PC-3 (cell line): ENCODE data around the gene ADAMTSL3.

ENCODE experiments used
- EZH2 ChIP-seq: fragments of 300-600 bp; sonication (generic); IDR thresholded peaks from one replicate; pipeline ENCODE4 v1.6.1; 2017; ENCODE audit warnings: antibody characterized with exemption, mild to moderate bottlenecking, low read length; ENCODE audit not compliant: unreplicated experiment
- TF ChIP-seq, protein P1 (sequence below): fragments of 300-600 bp; sonication (generic); conservative IDR thresholded peaks from 2 replicates; pipeline ENCODE4 v1.5.1; 2017; ENCODE audit warnings: antibody characterized with exemption, low read depth, mild to moderate bottlenecking, low read length

DNA sequence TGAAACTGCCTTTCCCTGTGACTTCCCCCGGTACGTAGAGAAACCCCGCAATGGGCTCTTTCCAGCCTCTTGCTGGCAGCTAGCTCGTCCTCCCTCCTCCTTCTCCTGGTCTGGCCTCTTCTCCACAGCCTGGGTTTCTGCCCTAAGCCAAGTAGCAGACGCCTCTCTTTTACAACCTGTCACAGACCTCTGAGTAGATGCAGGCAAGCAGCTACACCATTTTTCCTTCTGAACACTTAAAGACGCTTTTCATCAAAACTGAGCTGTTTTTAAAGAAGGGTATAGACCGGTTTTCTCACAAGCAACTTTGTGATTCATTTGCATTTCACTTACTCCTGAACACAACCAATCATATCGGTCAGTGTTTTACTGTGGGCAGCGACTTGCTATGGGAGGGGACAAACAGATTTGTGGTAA is 32.0 kb downstream of the ADAMTSL3 start:
- TF ChIP-seq, protein P1, sequence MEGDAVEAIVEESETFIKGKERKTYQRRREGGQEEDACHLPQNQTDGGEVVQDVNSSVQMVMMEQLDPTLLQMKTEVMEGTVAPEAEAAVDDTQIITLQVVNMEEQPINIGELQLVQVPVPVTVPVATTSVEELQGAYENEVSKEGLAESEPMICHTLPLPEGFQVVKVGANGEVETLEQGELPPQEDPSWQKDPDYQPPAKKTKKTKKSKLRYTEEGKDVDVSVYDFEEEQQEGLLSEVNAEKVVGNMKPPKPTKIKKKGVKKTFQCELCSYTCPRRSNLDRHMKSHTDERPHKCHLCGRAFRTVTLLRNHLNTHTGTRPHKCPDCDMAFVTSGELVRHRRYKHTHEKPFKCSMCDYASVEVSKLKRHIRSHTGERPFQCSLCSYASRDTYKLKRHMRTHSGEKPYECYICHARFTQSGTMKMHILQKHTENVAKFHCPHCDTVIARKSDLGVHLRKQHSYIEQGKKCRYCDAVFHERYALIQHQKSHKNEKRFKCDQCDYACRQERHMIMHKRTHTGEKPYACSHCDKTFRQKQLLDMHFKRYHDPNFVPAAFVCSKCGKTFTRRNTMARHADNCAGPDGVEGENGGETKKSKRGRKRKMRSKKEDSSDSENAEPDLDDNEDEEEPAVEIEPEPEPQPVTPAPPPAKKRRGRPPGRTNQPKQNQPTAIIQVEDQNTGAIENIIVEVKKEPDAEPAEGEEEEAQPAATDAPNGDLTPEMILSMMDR = no peak
- TF ChIP-seq EZH2 = no peak
